HG03135 (cell line): ENCODE data around the gene BPGM.
"Not testable (repeated sequence)": the region's sequence is repeated elsewhere in the genome, so short reads cannot be mapped to it uniquely, and the experiment has no call there.

Experiments used
- ATAC-seq: cut with Tn5 transposase; IDR thresholded peaks from one replicate; pipeline ENCODE4 v1.9.1; 2021; ENCODE audit warnings: mild to moderate bottlenecking, moderate library complexity; ENCODE audit not compliant: unreplicated experiment

BPGM gene

GRCh38 chr7:134630893-134631292 lies 15.8 kb upstream of the BPGM start:
- no peak for ATAC-seq

- no peak for ATAC-seq
Observed at GRCh38 chr7:134632052-134632451, 14.6 kb upstream of the BPGM start.

GRCh38 chr7:134632937-134633540 lies 13.6 kb upstream of the BPGM start:
- peak; percentile 56 for ATAC-seq

GRCh38 chr7:134636008-134636449 lies 10.6 kb upstream of the BPGM start:
- ATAC-seq = peak; percentile 91

GRCh38 chr7:134637441-134637840 lies 9.2 kb upstream of the BPGM start:
- no peak for ATAC-seq

- no peak for ATAC-seq
Observed at GRCh38 chr7:134637934-134638719, 8.5 kb upstream of the BPGM start.

- no peak for ATAC-seq
Observed at GRCh38 chr7:134639061-134639460, 7.6 kb upstream of the BPGM start.

GRCh38 chr7:134639683-134640279 lies 6.9 kb upstream of the BPGM start:
- ATAC-seq = no peak

- ATAC-seq = no peak
Observed at GRCh38 chr7:134640842-134641715, 5.6 kb upstream of the BPGM start.

- not testable (repeated sequence) for ATAC-seq
Observed at GRCh38 chr7:134641981-134642380, 4.7 kb upstream of the BPGM start.

- no peak for ATAC-seq
Observed at GRCh38 chr7:134643131-134643530, 3.5 kb upstream of the BPGM start.

- no peak for ATAC-seq
Observed at GRCh38 chr7:134645478-134645877, 1.2 kb upstream of the BPGM start.

GRCh38 chr7:134645935-134646334 lies 718 bp upstream of the BPGM start:
- no peak for ATAC-seq

GRCh38 chr7:134648456-134648855 lies 1.8 kb downstream of the BPGM start:
- ATAC-seq = no peak

GRCh38 chr7:134649226-134649775 lies 2.6 kb downstream of the BPGM start:
- ATAC-seq = no peak

- no peak for ATAC-seq
Observed at GRCh38 chr7:134651991-134652390, 5.3 kb downstream of the BPGM start.

- no peak for ATAC-seq
Observed at GRCh38 chr7:134654104-134654775, 7.6 kb downstream of the BPGM start.

GRCh38 chr7:134657526-134657925 lies 10.9 kb downstream of the BPGM start:
- ATAC-seq = no peak

- no peak for ATAC-seq
Observed at GRCh38 chr7:134660242-134660785, 13.7 kb downstream of the BPGM start.

- no peak for ATAC-seq
Observed at GRCh38 chr7:134660961-134661376, 14.3 kb downstream of the BPGM start.
